ENCODE data around the gene DOCK10.

The DOCK10 gene

GRCh38 chr2:225008935-225009334, 33.3 kb downstream of the DOCK10 start:
- Mint-ChIP-seq H3K27ac (peak overlapping the region; percentile 52), H3K4me1 (peaks cover 76% of the 10 kb centered on the region), H3K4me3 (no peak overlapping the region), H3K9me3 (no peaks in the 10 kb centered on the region), H3K36me3 (peaks cover 5% of the 10 kb centered on the region)
- ATAC-seq: no peak
- no peak for DNase-seq (ENCODE audit: low spot score in 2 of 2)

GRCh38 chr2:225008179-225008856, 34.0 kb downstream of the DOCK10 start:
- Mint-ChIP-seq H3K9me3 (no peaks in the 10 kb centered on the region), H3K27ac (peak overlapping the region; percentile 52), H3K4me1 (peaks cover 75% of the 10 kb centered on the region), H3K4me3 (no peak overlapping the region), H3K36me3 (peaks cover 5% of the 10 kb centered on the region)
- ATAC-seq: no peak
- DNase-seq (ENCODE audit: low spot score in 2 of 2): no peak

- Mint-ChIP-seq H3K4me3 (no peak overlapping the region), H3K4me1 (peaks cover 79% of the 10 kb centered on the region), H3K27ac (peak overlapping the region; percentile 76), H3K36me3 (peaks cover 5% of the 10 kb centered on the region), H3K9me3 (no peaks in the 10 kb centered on the region)
- DNase-seq (ENCODE audit: low spot score in 2 of 2) (no peak), ATAC-seq (peak; percentile 49)
Measured at GRCh38 chr2:225006730-225007129, 35.5 kb downstream of the DOCK10 start.

- Mint-ChIP-seq H3K36me3 (peaks cover 11% of the 10 kb centered on the region), H3K4me3 (no peak overlapping the region), H3K9me3 (no peaks in the 10 kb centered on the region), H3K27ac (peak overlapping the region; percentile 38), H3K4me1 (peaks cover 67% of the 10 kb centered on the region)
- no peak for ATAC-seq
- DNase-seq (ENCODE audit: low spot score in 2 of 2): no peak
Measured at GRCh38 chr2:225004597-225004996, 37.7 kb downstream of the DOCK10 start.

- DNase-seq (ENCODE audit: low spot score in 2 of 2) (no peak), ATAC-seq (peak; percentile 78)
- peak overlapping the region; percentile 87 for H3K27ac Mint-ChIP-seq
- H3K36me3 Mint-ChIP-seq: peaks cover 11% of the 10 kb centered on the region
- H3K9me3 Mint-ChIP-seq: no peaks in the 10 kb centered on the region
- H3K4me1 Mint-ChIP-seq: peaks cover 57% of the 10 kb centered on the region
- H3K4me3 Mint-ChIP-seq: peak overlapping the region; percentile 45
Measured at GRCh38 chr2:225002656-225003045, 39.6 kb downstream of the DOCK10 start.

- Mint-ChIP-seq H3K9me3 (no peaks in the 10 kb centered on the region), H3K4me3 (peak overlapping the region; percentile 45), H3K27ac (peak overlapping the region; percentile 87), H3K36me3 (peaks cover 11% of the 10 kb centered on the region), H3K4me1 (peaks cover 57% of the 10 kb centered on the region)
- DNase-seq (ENCODE audit: low spot score in 2 of 2) (peak; percentile 53 to 76), ATAC-seq (peak; percentile 83)
Measured at GRCh38 chr2:225002039-225002655, 40.1 kb downstream of the DOCK10 start.

- Mint-ChIP-seq H3K36me3 (peaks cover 6% of the 10 kb centered on the region), H3K9me3 (no peaks in the 10 kb centered on the region), H3K4me3 (no peak overlapping the region), H3K27ac (no peak overlapping the region), H3K4me1 (peaks cover 57% of the 10 kb centered on the region)
- no peak for DNase-seq (ENCODE audit: low spot score in 2 of 2)
- ATAC-seq: no peak
Measured at GRCh38 chr2:224999754-225000153, 42.5 kb downstream of the DOCK10 start.

- Mint-ChIP-seq H3K9me3 (no peaks in the 10 kb centered on the region), H3K4me1 (peaks cover 58% of the 10 kb centered on the region), H3K36me3 (peaks cover 10% of the 10 kb centered on the region), H3K4me3 (no peak overlapping the region), H3K27ac (no peak overlapping the region)
- DNase-seq (ENCODE audit: low spot score in 2 of 2): no peak
- no peak for ATAC-seq
Measured at GRCh38 chr2:224999321-224999720, 42.9 kb downstream of the DOCK10 start.

GRCh38 chr2:224997802-224998201, 44.5 kb downstream of the DOCK10 start:
- Mint-ChIP-seq H3K36me3 (peaks cover 12% of the 10 kb centered on the region), H3K4me1 (peaks cover 50% of the 10 kb centered on the region), H3K9me3 (no peaks in the 10 kb centered on the region), H3K27ac (no peak overlapping the region), H3K4me3 (no peak overlapping the region)
- ATAC-seq (no peak), DNase-seq (ENCODE audit: low spot score in 2 of 2) (no peak)

- Mint-ChIP-seq H3K4me1 (peaks cover 46% of the 10 kb centered on the region), H3K36me3 (peaks cover 9% of the 10 kb centered on the region), H3K9me3 (no peaks in the 10 kb centered on the region), H3K4me3 (no peak overlapping the region), H3K27ac (no peak overlapping the region)
- no peak for DNase-seq (ENCODE audit: low spot score in 2 of 2)
- ATAC-seq: no peak
Measured at GRCh38 chr2:224995419-224995818, 46.8 kb downstream of the DOCK10 start.

- Mint-ChIP-seq H3K36me3 (peaks cover 9% of the 10 kb centered on the region), H3K4me1 (peaks cover 53% of the 10 kb centered on the region), H3K27ac (no peak overlapping the region), H3K4me3 (no peak overlapping the region), H3K9me3 (no peaks in the 10 kb centered on the region)
- ATAC-seq: no peak
- no peak for DNase-seq (ENCODE audit: low spot score in 2 of 2)
Measured at GRCh38 chr2:224994242-224994823, 47.9 kb downstream of the DOCK10 start.

- DNase-seq (ENCODE audit: low spot score in 2 of 2): no peak
- H3K4me1 Mint-ChIP-seq: peaks cover 63% of the 10 kb centered on the region
- no peak overlapping the region for H3K27ac Mint-ChIP-seq
- no peaks in the 10 kb centered on the region for H3K9me3 Mint-ChIP-seq
- peaks cover 11% of the 10 kb centered on the region for H3K36me3 Mint-ChIP-seq
- H3K4me3 Mint-ChIP-seq: no peak overlapping the region
- ATAC-seq: no peak
Measured at GRCh38 chr2:224990710-224991109, 51.6 kb downstream of the DOCK10 start.

GRCh38 chr2:224987733-224988132, 54.5 kb downstream of the DOCK10 start:
- no peak for DNase-seq (ENCODE audit: low spot score in 2 of 2)
- ATAC-seq: peak; percentile 79
- no peaks in the 10 kb centered on the region for H3K9me3 Mint-ChIP-seq
- H3K36me3 Mint-ChIP-seq: peaks cover 13% of the 10 kb centered on the region
- H3K4me1 Mint-ChIP-seq: peaks cover 85% of the 10 kb centered on the region
- peak overlapping the region; percentile 61 for H3K27ac Mint-ChIP-seq
- no peak overlapping the region for H3K4me3 Mint-ChIP-seq

GRCh38 chr2:224986477-224986876, 55.8 kb downstream of the DOCK10 start:
- Mint-ChIP-seq H3K9me3 (no peaks in the 10 kb centered on the region), H3K4me1 (peaks cover 92% of the 10 kb centered on the region), H3K4me3 (no peak overlapping the region), H3K36me3 (peaks cover 13% of the 10 kb centered on the region), H3K27ac (peak overlapping the region; percentile 61)
- peak; percentile 33 for ATAC-seq
- no peak for DNase-seq (ENCODE audit: low spot score in 2 of 2)

- H3K4me1 Mint-ChIP-seq: peaks cover 75% of the 10 kb centered on the region
- no peak for DNase-seq (ENCODE audit: low spot score in 2 of 2)
- H3K9me3 Mint-ChIP-seq: no peaks in the 10 kb centered on the region
- H3K4me3 Mint-ChIP-seq: peak overlapping the region; percentile 68
- peaks cover 13% of the 10 kb centered on the region for H3K36me3 Mint-ChIP-seq
- peak overlapping the region; percentile 95 for H3K27ac Mint-ChIP-seq
- peak; percentile 81 for ATAC-seq
Measured at GRCh38 chr2:224984637-224985036, 57.6 kb downstream of the DOCK10 start.

Data from stimulated activated effector memory CD8-positive, alpha-beta T cell treated with anti-CD3 and anti-CD28 coated beads, Interleukin-12 subunit alpha, Interleukin-12 subunit beta, amount 100 ng/mL, for 72 hours (primary cell).